ENCODE results near the gene NMRK1. TPM values are rescaled to one million over a fixed set of nuclear protein-coding genes. Genes with fewer than 3 reads are reported as not detected.

NMRK1 gene
- total RNA-seq, 1 donor from 2014 or later = 7.9 TPM

DNA sequence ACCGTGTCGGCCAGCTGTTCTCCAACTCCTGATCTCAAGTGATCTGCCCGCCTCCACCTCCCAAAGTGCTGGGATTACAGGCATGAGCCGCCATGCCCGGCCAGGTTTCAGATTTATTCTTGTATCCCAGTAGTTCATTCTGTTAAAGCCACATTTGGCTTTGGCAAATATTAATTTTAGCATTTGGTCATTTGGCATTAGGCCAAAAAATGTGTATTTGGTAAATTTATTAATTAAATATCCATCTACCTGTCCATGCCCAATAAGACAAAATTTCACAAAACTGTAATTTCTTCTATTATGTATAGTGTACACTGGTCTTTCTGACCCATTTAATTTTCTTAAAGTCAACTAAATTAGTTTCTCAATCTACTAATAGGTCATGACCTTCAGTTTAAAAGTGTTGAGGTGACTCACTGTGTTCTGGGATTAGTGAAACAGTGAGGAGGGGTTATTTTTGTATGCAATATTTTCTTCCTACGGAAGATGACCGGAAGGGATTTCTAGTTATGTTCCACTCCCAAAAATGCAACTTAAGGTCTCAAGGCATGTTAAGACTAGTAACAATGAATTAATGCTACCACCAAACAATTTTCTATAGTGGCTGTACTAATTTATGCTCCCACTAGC lies 21.4 kb upstream of the NMRK1 start:
- H3K9me3 Mint-ChIP-seq = no peaks in the 10 kb centered on the region
- H3K36me3 Mint-ChIP-seq = no peaks in the 10 kb centered on the region
- peaks cover 31% of the 10 kb centered on the region for H3K4me1 Mint-ChIP-seq
- DNase-seq (ENCODE audit: low spot score in 2 of 2, unreplicated experiment in 2 of 2) = no peak
- no peak overlapping the region for H3K27ac Mint-ChIP-seq
- TF ChIP-seq, protein P1, sequence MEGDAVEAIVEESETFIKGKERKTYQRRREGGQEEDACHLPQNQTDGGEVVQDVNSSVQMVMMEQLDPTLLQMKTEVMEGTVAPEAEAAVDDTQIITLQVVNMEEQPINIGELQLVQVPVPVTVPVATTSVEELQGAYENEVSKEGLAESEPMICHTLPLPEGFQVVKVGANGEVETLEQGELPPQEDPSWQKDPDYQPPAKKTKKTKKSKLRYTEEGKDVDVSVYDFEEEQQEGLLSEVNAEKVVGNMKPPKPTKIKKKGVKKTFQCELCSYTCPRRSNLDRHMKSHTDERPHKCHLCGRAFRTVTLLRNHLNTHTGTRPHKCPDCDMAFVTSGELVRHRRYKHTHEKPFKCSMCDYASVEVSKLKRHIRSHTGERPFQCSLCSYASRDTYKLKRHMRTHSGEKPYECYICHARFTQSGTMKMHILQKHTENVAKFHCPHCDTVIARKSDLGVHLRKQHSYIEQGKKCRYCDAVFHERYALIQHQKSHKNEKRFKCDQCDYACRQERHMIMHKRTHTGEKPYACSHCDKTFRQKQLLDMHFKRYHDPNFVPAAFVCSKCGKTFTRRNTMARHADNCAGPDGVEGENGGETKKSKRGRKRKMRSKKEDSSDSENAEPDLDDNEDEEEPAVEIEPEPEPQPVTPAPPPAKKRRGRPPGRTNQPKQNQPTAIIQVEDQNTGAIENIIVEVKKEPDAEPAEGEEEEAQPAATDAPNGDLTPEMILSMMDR (IDR thresholded peaks at IDR 0.05; ENCODE audit: unreplicated experiment) = no peak
- no peak overlapping the region for H3K4me3 Mint-ChIP-seq
- H3K27me3 Mint-ChIP-seq (ENCODE audit: low read depth) = no peaks in the 10 kb centered on the region

DNA sequence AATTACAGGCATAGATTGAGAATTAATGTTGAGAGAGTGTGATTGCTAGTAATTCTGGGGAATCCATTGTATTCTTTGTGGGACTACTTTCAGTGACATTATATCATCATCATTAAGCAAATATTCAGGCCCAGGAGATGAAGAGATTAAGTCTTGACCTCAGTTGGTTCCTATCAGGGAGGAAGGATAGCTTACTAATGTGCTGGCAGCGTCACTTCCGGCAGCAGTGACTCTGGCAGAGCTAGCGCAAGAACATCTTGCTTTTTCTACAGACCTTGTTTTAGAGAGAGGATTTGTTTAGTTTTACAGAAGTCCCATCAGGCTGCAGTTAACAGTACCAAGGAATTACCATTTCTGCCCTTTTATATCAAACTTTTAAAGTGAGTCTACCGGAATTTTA lies 20.6 kb upstream of the NMRK1 start:
- Mint-ChIP-seq H3K27ac (peak overlapping the region; percentile 18), H3K4me3 (no peak overlapping the region), H3K4me1 (peaks cover 31% of the 10 kb centered on the region), H3K9me3 (no peaks in the 10 kb centered on the region), H3K36me3 (no peaks in the 10 kb centered on the region), H3K27me3 (ENCODE audit: low read depth) (no peaks in the 10 kb centered on the region)
- TF ChIP-seq, protein P1 (IDR thresholded peaks at IDR 0.05; ENCODE audit: unreplicated experiment) = no peak
- no peak for DNase-seq (ENCODE audit: low spot score in 2 of 2, unreplicated experiment in 2 of 2)

DNA sequence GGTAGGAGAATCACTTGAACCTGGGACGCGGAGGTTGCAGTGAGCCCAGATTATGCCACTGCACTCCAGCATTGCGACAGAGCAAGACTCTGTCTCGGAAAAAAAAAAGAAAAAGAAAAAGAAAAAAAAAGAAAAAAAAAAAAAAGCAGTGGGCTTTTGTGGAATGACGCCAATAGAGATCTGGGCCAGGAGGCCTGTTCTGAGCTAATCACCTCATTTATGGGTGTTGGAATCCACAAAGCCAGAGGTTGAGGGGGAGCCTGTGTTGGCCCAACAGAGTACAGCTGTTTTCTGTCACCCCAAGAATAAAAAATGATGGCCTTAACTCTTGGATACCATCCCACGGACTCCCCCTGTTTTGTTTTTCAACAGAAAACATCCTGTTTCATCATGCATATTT lies 18.9 kb upstream of the NMRK1 start:
- Mint-ChIP-seq H3K36me3 (no peaks in the 10 kb centered on the region), H3K27me3 (ENCODE audit: low read depth) (no peaks in the 10 kb centered on the region), H3K4me3 (no peak overlapping the region), H3K9me3 (no peaks in the 10 kb centered on the region), H3K4me1 (peaks cover 22% of the 10 kb centered on the region), H3K27ac (peak overlapping the region; percentile 9)
- no peak for DNase-seq (ENCODE audit: low spot score in 2 of 2, unreplicated experiment in 2 of 2)
- TF ChIP-seq, protein P1 (IDR thresholded peaks at IDR 0.05; ENCODE audit: unreplicated experiment) = no peak

DNA sequence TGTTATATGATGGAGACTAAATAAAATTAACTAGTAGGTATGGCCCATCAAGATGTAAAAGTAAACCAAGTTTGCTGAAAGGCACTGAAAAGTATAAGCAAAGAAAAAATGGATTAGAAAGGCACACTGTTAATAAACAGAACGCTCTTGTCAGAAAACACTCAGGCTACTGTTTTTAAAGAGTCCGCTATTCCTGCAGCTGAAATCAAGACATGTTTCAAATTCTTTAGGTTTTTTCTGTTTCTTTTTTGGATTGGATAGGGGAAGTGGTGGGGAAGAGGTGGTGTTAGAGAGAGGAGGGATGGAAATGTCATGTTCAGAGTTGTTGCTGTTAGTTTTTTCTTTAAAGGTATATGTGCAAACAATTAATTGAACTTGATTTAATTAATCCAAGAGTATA lies 17.9 kb upstream of the NMRK1 start:
- H3K4me1 Mint-ChIP-seq = peaks cover 16% of the 10 kb centered on the region
- H3K9me3 Mint-ChIP-seq = no peaks in the 10 kb centered on the region
- no peaks in the 10 kb centered on the region for H3K36me3 Mint-ChIP-seq
- H3K27me3 Mint-ChIP-seq (ENCODE audit: low read depth) = no peaks in the 10 kb centered on the region
- TF ChIP-seq, protein P1 (IDR thresholded peaks at IDR 0.05; ENCODE audit: unreplicated experiment) = no peak
- H3K4me3 Mint-ChIP-seq = no peak overlapping the region
- H3K27ac Mint-ChIP-seq = peak overlapping the region; percentile 31
- DNase-seq (ENCODE audit: low spot score in 2 of 2, unreplicated experiment in 2 of 2) = no peak

DNA sequence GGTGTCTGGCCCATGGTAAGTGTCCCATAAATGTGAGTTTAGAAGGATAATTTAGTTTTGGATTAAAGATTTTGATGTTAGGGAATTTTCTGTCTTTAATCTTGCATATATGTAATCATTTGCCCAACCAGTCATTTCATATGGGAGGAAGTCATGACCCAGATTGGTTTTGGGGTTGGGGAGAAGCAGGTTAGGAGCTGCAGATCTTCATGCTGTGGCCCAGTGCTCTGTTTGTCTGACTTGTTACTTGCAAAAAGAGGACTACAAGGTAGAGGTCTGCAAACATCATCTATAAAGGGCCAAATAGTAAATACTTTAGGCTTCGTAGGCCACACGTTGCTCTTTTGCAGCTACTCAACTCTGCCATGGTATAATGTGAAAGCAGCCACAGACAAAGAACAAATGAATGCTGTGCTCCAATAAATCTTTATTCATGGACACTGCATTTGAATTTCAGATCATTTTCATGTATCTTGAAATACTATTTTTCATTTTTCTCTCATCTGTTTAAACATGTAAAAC lies 17.1 kb upstream of the NMRK1 start:
- Mint-ChIP-seq H3K27ac (no peak overlapping the region), H3K9me3 (no peaks in the 10 kb centered on the region), H3K36me3 (no peaks in the 10 kb centered on the region), H3K27me3 (ENCODE audit: low read depth) (no peaks in the 10 kb centered on the region), H3K4me1 (peaks cover 16% of the 10 kb centered on the region), H3K4me3 (no peak overlapping the region)
- TF ChIP-seq, protein P1 (IDR thresholded peaks at IDR 0.05; ENCODE audit: unreplicated experiment) = no peak
- DNase-seq (ENCODE audit: low spot score in 2 of 2, unreplicated experiment in 2 of 2) = no peak
